Subcutaneous abdominal adipose tissue (tissue), 5 donors: ENCODE data around the gene RNF32.
"Not testable (repeated sequence)": the region's sequence is repeated elsewhere in the genome, so short reads cannot be mapped to it uniquely, and the experiment has no call there.

ENCODE experiments used
- H3K27ac ChIP-seq: one replicate; pipeline ENCODE4 v1.7.0; 2013; ENCODE audit warnings: low read depth, mild to moderate bottlenecking, inconsistent platforms, low read length, moderate library complexity
- H3K27me3 ChIP-seq, 5 donors: one replicate each; pipeline ENCODE4 v1.7.0; 2013; ENCODE audit warnings: low read length in 5 of 5, inconsistent platforms in 1 of 5; ENCODE audit not compliant: control insufficient read depth in 5 of 5, insufficient read depth in 4 of 5
- H3K36me3 ChIP-seq, 5 donors: one replicate each; pipeline ENCODE4 v1.7.0; 2013; ENCODE audit warnings: low read length in 5 of 5; ENCODE audit not compliant: control insufficient read depth in 5 of 5, insufficient read depth in 5 of 5
- H3K4me1 ChIP-seq, 5 donors: one replicate each; pipeline ENCODE4 v1.7.0; 2013; ENCODE audit warnings: low read length in 5 of 5, mild to moderate bottlenecking in 3 of 5, moderate library complexity in 1 of 5; ENCODE audit not compliant: control insufficient read depth in 5 of 5, insufficient read depth in 5 of 5
- H3K4me3 ChIP-seq, 5 donors: one replicate each; pipeline ENCODE4 v1.7.0; 2013; ENCODE audit warnings: low read length in 5 of 5, low read depth in 1 of 5
- H3K9ac ChIP-seq, 5 donors: one replicate each; pipeline ENCODE4 v1.7.0; 2013; ENCODE audit warnings: low read length in 5 of 5, mild to moderate bottlenecking in 4 of 5, moderate library complexity in 3 of 5
- H3K9me3 ChIP-seq, 5 donors: one replicate each; pipeline ENCODE4 v1.7.0; 2013; ENCODE audit warnings: low read length in 5 of 5; ENCODE audit not compliant: control insufficient read depth in 5 of 5
- donor health status: healthy.
- donor health status: healthy.
- donor health status: healthy.
- donor health status: healthy.
- donor health status: healthy.

RNF32 gene

GRCh38 chr7:156640949-156641485 lies 443 bp downstream of the RNF32 start:
- H3K9me3 ChIP-seq, result peaks cover 0 to 11% (median 8%) of the 10 kb centered on the region in 5 donors
- no peaks in the 10 kb centered on the region for H3K27me3 ChIP-seq
- H3K4me1 ChIP-seq, result peaks cover 2 to 18% (median 17%) of the 10 kb centered on the region in 5 donors
- H3K27ac ChIP-seq, result no peak overlapping the region
- peak overlapping the region in 4 of 5 donors; percentile 77 to 83 (median 80) for H3K9ac ChIP-seq
- peak overlapping the region; percentile 83 to 88 (median 87) for H3K4me3 ChIP-seq
- no peaks in the 10 kb centered on the region for H3K36me3 ChIP-seq

- H3K9ac ChIP-seq, result no peak overlapping the region
- H3K4me1 ChIP-seq, result peaks cover 2 to 18% (median 17%) of the 10 kb centered on the region in 5 donors
- H3K27ac ChIP-seq, result no peak overlapping the region
- no peaks in the 10 kb centered on the region for H3K36me3 ChIP-seq
- peaks cover 0 to 11% (median 8%) of the 10 kb centered on the region in 5 donors for H3K9me3 ChIP-seq
- no peaks in the 10 kb centered on the region for H3K27me3 ChIP-seq
- H3K4me3 ChIP-seq, result no peak overlapping the region
Measured at GRCh38 chr7:156642306-156643045, 1.9 kb downstream of the RNF32 start.

GRCh38 chr7:156647330-156647729 lies 6.8 kb downstream of the RNF32 start:
- peaks cover 0 to 15% (median 9%) of the 10 kb centered on the region in 5 donors for H3K27me3 ChIP-seq
- not testable (repeated sequence) for H3K27ac ChIP-seq, H3K9me3 ChIP-seq, H3K9ac ChIP-seq, H3K36me3 ChIP-seq, H3K4me1 ChIP-seq, H3K4me3 ChIP-seq

GRCh38 chr7:156650042-156650441 lies 9.5 kb downstream of the RNF32 start:
- Histone ChIP-seq H3K4me3 (no peak overlapping the region), H3K27me3 (peaks cover 3 to 24% (median 14%) of the 10 kb centered on the region in 5 donors), H3K9ac (no peak overlapping the region), H3K36me3 (no peaks in the 10 kb centered on the region), H3K4me1 (no peaks in the 10 kb centered on the region), H3K9me3 (no peaks in the 10 kb centered on the region), H3K27ac (no peak overlapping the region)

GRCh38 chr7:156651474-156651873 lies 10.9 kb downstream of the RNF32 start:
- H3K4me1 ChIP-seq, result no peaks in the 10 kb centered on the region
- H3K4me3 ChIP-seq, result no peak overlapping the region
- no peaks in the 10 kb centered on the region for H3K9me3 ChIP-seq
- no peak overlapping the region for H3K9ac ChIP-seq
- H3K36me3 ChIP-seq, result no peaks in the 10 kb centered on the region
- H3K27ac ChIP-seq, result no peak overlapping the region
- H3K27me3 ChIP-seq, result peaks cover 3 to 27% (median 15%) of the 10 kb centered on the region in 5 donors

- Histone ChIP-seq H3K27me3 (peaks cover 3 to 31% (median 24%) of the 10 kb centered on the region in 5 donors), H3K36me3 (no peaks in the 10 kb centered on the region), H3K27ac (no peak overlapping the region), H3K9ac (no peak overlapping the region), H3K4me1 (no peaks in the 10 kb centered on the region), H3K4me3 (no peak overlapping the region), H3K9me3 (no peaks in the 10 kb centered on the region)
Measured at GRCh38 chr7:156652886-156653568, 12.5 kb downstream of the RNF32 start.

GRCh38 chr7:156654511-156655234 lies 14.1 kb downstream of the RNF32 start:
- no peak overlapping the region for H3K27ac ChIP-seq
- no peak overlapping the region for H3K4me3 ChIP-seq
- H3K9me3 ChIP-seq, result no peaks in the 10 kb centered on the region
- H3K36me3 ChIP-seq, result no peaks in the 10 kb centered on the region
- peaks cover 3 to 34% (median 24%) of the 10 kb centered on the region in 5 donors for H3K27me3 ChIP-seq
- no peak overlapping the region for H3K9ac ChIP-seq
- no peaks in the 10 kb centered on the region for H3K4me1 ChIP-seq

- Histone ChIP-seq H3K36me3 (no peaks in the 10 kb centered on the region), H3K4me1 (no peaks in the 10 kb centered on the region), H3K27me3 (peaks cover 3 to 31% (median 20%) of the 10 kb centered on the region in 5 donors), H3K4me3 (no peak overlapping the region), H3K9ac (no peak overlapping the region), H3K27ac (no peak overlapping the region), H3K9me3 (no peaks in the 10 kb centered on the region)
Measured at GRCh38 chr7:156655251-156655650, 14.7 kb downstream of the RNF32 start.

GRCh38 chr7:156655983-156656382 lies 15.4 kb downstream of the RNF32 start:
- Histone ChIP-seq H3K4me1 (no peaks in the 10 kb centered on the region), H3K27me3 (peaks cover 3 to 27% (median 15%) of the 10 kb centered on the region in 5 donors)

More at GRCh38 chr7:156655983-156656382, 15.4 kb downstream of the RNF32 start:
- no peak overlapping the region for H3K4me3 ChIP-seq
- H3K9me3 ChIP-seq, result no peaks in the 10 kb centered on the region
- no peak overlapping the region for H3K27ac ChIP-seq
- no peak overlapping the region for H3K9ac ChIP-seq
- no peaks in the 10 kb centered on the region for H3K36me3 ChIP-seq
